OCI-LY1 (cell line): Measurements from ENCODE around the gene OAT.

Source experiments
- CTCF ChIP-seq: fragments of 200-600 bp; sonication (generic), shearing (Covaris generic); IDR thresholded peaks from 2 replicates; pipeline ENCODE4 v1.5.1; 2017; ENCODE audit warnings: mild to moderate bottlenecking, antibody characterized with exemption, low read length, moderate library complexity, mixed read lengths
- EZH2 ChIP-seq: fragments of 200-600 bp; sonication (generic), shearing (Covaris generic); IDR thresholded peaks from 2 replicates; pipeline ENCODE4 v1.8.0; 2017; ENCODE audit warnings: borderline replicate concordance, mixed run types, mild to moderate bottlenecking, antibody characterized with exemption, low read length, moderate library complexity, mixed read lengths

DNA sequence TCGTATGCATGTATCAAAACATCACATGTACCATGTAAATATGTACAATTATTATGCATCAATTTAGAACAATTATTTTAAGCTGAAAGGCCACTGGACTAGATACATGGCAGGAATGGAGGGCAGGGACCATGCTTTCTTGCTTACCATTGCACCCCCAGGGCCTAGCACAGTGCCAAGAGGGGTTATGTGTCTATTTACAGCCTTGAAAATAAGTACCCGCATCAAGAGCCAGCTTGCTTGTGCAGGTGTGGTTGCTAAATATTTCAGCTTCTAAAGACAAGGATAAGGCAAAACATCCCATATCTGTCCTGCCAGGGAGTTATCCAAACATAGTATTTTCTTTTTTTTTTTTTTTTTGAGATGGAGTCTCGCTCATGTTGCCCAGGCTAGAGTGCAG is 14.7 kb upstream of the OAT start:
- TF ChIP-seq CTCF (no peak), EZH2 (no peak)
